ENCODE results near the gene MTMR2. TPM values are rescaled to one million over a fixed set of nuclear protein-coding genes. Genes with fewer than 3 reads are reported as not detected.

MTMR2 gene
- total and polyA plus RNA-seq, 9 of the 15 experiments (the other 6 are each of a cell fraction or from before 2014, with no cell fraction given), result 12.6 to 35.8 (median 25.2) TPM

GRCh38 chr11:95802806-95803205 is 121.1 kb downstream of the MTMR2 start:
- WGBS (ENCODE audit: insufficient coverage, low coverage, missing lambda C conversion rate), result 100% methylated on average over 1 of the region's 1 CpG
- Histone ChIP-seq H3K9ac (ENCODE audit: insufficient read depth in 1 of 2, low read depth in 2 of 2, low read length in 2 of 2) (no peak overlapping the region), H3K4me1 (replicated peaks in 1 of 2; ENCODE audit: control insufficient read depth in 2 of 2, insufficient read depth in 2 of 2, low read length in 2 of 2) (no peaks in the 10 kb centered on the region), H3K36me3 (ENCODE audit: control insufficient read depth, insufficient read depth, low read length) (peaks cover 71% of the 10 kb centered on the region), H4K20me1 (replicated peaks; ENCODE audit: control insufficient read depth, insufficient read depth, low read length) (no peaks in the 10 kb centered on the region), H3K9me3 (replicated peaks; ENCODE audit: control insufficient read depth, insufficient read depth, low read depth, low read length) (peaks cover 7% of the 10 kb centered on the region), H3K27me3 (ENCODE audit: control insufficient read depth in 2 of 2, insufficient read depth in 2 of 2, low read length in 2 of 2) (no peaks in the 10 kb centered on the region), H3K4me3 (no peak overlapping the region), H3K27ac (ENCODE audit: extremely low read depth, low read depth, low read length) (no peak overlapping the region), H3K4me2 (ENCODE audit: insufficient read depth, low read length) (no peak overlapping the region), H3K9me1 (ENCODE audit: control insufficient read depth, insufficient read depth, low read length) (no peaks in the 10 kb centered on the region), H3K79me2 (ENCODE audit: control insufficient read depth, insufficient read depth, low read length) (peaks cover 6% of the 10 kb centered on the region), H2AFZ (ENCODE audit: low read depth, low read length) (no peak overlapping the region)
- ChIA-PET CTCF (ENCODE audit: low intra/inter-chr PET ratio) (no interaction called here), POLR2A (interaction anchor here (0.6 to 1.0 kb wide), 2 partner anchors 12 to 430 kb away, joined by 3 to 4 read pairs; no protein-coding TSS in a partner anchor)
- no peak for ATAC-seq
- BruUV-seq (replicated peaks), result no TSS peak
- DNase-seq (ENCODE audit: extremely low read depth in 1 of 4, low spot score in 3 of 4), result no peak
- intact Hi-C loops (cut with micrococcal nuclease), result no loop called here
- no peak for TF ChIP-seq XRCC3 (IDR thresholded peaks at IDR 0.05)
- TF ChIP-seq, protein P1, sequence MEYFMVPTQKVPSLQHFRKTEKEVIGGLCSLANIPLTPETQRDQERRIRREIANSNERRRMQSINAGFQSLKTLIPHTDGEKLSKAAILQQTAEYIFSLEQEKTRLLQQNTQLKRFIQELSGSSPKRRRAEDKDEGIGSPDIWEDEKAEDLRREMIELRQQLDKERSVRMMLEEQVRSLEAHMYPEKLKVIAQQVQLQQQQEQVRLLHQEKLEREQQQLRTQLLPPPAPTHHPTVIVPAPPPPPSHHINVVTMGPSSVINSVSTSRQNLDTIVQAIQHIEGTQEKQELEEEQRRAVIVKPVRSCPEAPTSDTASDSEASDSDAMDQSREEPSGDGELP (CRISPR knock-in tag; IDR thresholded peaks at IDR 0.05; ENCODE audit: borderline replicate concordance), result no peak
- no peak for TF ChIP-seq SMARCE1 (IDR thresholded peaks at IDR 0.05)
- no peak for TF ChIP-seq SRSF1 (IDR thresholded peaks at IDR 0.05; ENCODE audit: low read depth, low read length)
- no peak for TF ChIP-seq ZNF586 (CRISPR knock-in tag; conservative IDR thresholded peaks at IDR 0.05)
- TF ChIP-seq NUFIP1 (IDR thresholded peaks at IDR 0.05; ENCODE audit: partially characterized antibody), result no peak
- TF ChIP-seq HDAC2 (IDR thresholded peaks at IDR 0.05), result no peak
- no peak for TF ChIP-seq ATF3 (IDR thresholded peaks at IDR 0.05)
- no peak for TF ChIP-seq ATF3 (CRISPR knock-in tag; conservative IDR thresholded peaks at IDR 0.05)
- no peak for TF ChIP-seq GATAD2B (IDR thresholded peaks at IDR 0.05; ENCODE audit: borderline replicate concordance)
- FAIRE-seq, result no peak
- in situ Hi-C loops (cut with MboI), result no loop called here
